Caco-2 (cell line): ENCODE results near the gene CCNB1. TPM values are rescaled to one million over a fixed set of nuclear protein-coding genes. Genes with fewer than 3 reads are reported as not detected.

Experiments used
- BruUV-seq: library from RNA; stranded (reverse); fragments of 400-500 nt; replicated peaks from 2 replicates; lab custom pipeline; 2021; lab: Mats Ljungman, UMichigan
- CTCF ChIA-PET: fragments of 300-600 bp; sonication (Branson Sonifier 250); formaldehyde crosslinking; loops from one replicate; lab custom pipeline; 2022; ENCODE audit warnings: antibody characterized with exemption; lab: Charles Lee
- POLR2A ChIA-PET: fragments of 300-600 bp; sonication (Branson Sonifier 250); formaldehyde crosslinking; loops from one replicate; lab custom pipeline; 2022; ENCODE audit warnings: antibody characterized with exemption; lab: Charles Lee
- DNase-seq, 2 experiments: peaks; one replicate each; pipeline versions ENCODE4 v3.0.0 to v3.0.0-alpha.2; 2020 to 2022
- H3K27me3 ChIP-seq: replicated peaks from 2 replicates; pipeline ENCODE4 v1.6.0; 2011; ENCODE audit warnings: low read length; ENCODE audit not compliant: control insufficient read depth, insufficient read depth
- H3K36me3 ChIP-seq: 2 replicates; pipeline ENCODE4 v1.5.1; 2011; ENCODE audit warnings: low read length; ENCODE audit not compliant: control insufficient read depth, insufficient read depth
- H3K4me1 ChIP-seq: fragments of 250-450 bp; sonication (Bioruptor Pico); 2 replicates; pipeline ENCODE4 v1.5.1; 2020; ENCODE audit warnings: mild to moderate bottlenecking
- H3K4me3 ChIP-seq: 2 replicates; pipeline ENCODE4 v1.5.1; 2011; ENCODE audit warnings: low read depth, mild to moderate bottlenecking, control low read depth, low read length
- H3K9me3 ChIP-seq: fragments of 250-450 bp; sonication (Bioruptor Pico); 2 replicates; pipeline ENCODE4 v1.5.1; 2020; ENCODE audit warnings: mild to moderate bottlenecking, moderate library complexity
- H3K27ac Mint-ChIP-seq: one replicate; pipeline ENCODE4 v1.8.0; 2022; ENCODE audit warnings: mixed read lengths; ENCODE audit not compliant: unreplicated experiment
- H3K27me3 Mint-ChIP-seq: one replicate; pipeline ENCODE4 v1.8.0; 2022; ENCODE audit warnings: mixed read lengths; ENCODE audit not compliant: insufficient read depth, unreplicated experiment
- H3K36me3 Mint-ChIP-seq: one replicate; pipeline ENCODE4 v1.8.0; 2022; ENCODE audit warnings: mild to moderate bottlenecking, mixed read lengths; ENCODE audit not compliant: insufficient read depth, unreplicated experiment
- H3K4me1 Mint-ChIP-seq: one replicate; pipeline ENCODE4 v1.8.0; 2022; ENCODE audit warnings: low read depth, mixed read lengths; ENCODE audit not compliant: unreplicated experiment
- H3K4me3 Mint-ChIP-seq: one replicate; pipeline ENCODE4 v1.8.0; 2022; ENCODE audit warnings: mild to moderate bottlenecking, moderate library complexity, mixed read lengths; ENCODE audit not compliant: unreplicated experiment
- H3K9me3 Mint-ChIP-seq: one replicate; pipeline ENCODE4 v1.8.0; 2022; ENCODE audit warnings: mixed read lengths; ENCODE audit not compliant: unreplicated experiment
- intact Hi-C: fragments of 100-400 bp; cut with micrococcal nuclease; formaldehyde crosslinking; loops from one replicate; pipeline ENCODE4 v1.10.0; 2022; ENCODE audit not compliant: unreplicated experiment
- total RNA-seq: library from RNA; stranded (reverse); gene quantifications from 2 replicates; pipeline ENCODE4 v1.2.3, GENCODE V29; 2022
- TF ChIP-seq, protein P1 (sequence below), 2 experiments: fragments of 200-600 bp in 1 of 2; IDR thresholded peaks; 1 replicate in 1 of 2; 2 replicates in 1 of 2; pipeline versions ENCODE4 v1.5.1 to v1.8.0; 2011 to 2022; ENCODE audit warnings: antibody characterized with exemption in 1 of 2, control low read depth in 1 of 2, inconsistent platforms in 1 of 2, low read depth in 1 of 2, low read length in 1 of 2, mild to moderate bottlenecking in 1 of 2, moderate library complexity in 1 of 2; ENCODE audit not compliant: insufficient read depth in 1 of 2, severe bottlenecking in 1 of 2, unreplicated experiment in 1 of 2

The CCNB1 gene
- total RNA-seq, 1 experiment from 2014 or later, result 338 TPM

DNA sequence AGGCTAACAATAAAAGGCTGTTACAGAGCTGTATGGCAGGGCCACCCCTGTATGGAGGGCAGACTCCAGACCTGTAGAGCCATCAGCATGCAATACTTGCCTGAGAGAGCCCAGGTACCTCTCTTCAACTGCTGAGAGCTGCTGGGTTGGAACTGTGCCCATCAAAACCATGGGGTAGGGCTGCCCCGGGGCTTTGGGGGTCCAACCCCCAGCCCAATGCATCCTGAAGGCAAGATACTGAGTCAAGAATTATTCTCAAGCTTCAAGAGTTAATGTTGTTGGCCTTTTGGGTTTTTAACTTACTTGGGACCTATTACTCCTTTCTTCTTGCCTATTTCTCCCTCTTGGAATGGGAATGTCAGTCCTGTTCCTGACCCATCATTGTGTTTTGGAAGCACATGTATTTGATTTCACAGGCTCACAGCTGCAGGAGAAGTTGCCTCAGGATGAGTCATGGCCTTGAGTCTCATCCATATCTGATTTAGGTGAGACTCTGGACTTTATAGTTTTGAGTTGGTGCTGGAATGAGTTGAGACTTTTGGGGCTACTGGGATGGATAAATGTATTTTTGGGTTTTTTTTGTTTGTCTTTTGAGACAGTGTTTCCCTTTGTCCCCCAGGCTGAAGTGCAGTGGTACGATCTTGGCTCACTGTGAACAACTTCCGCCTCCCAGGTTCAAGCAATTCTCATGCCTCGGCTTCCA, 46.7 kb downstream of the CCNB1 start:
- BruUV-seq, result no TSS peak
- no peaks in the 10 kb centered on the region for H3K4me1 Mint-ChIP-seq
- no peaks in the 10 kb centered on the region for H3K27me3 Mint-ChIP-seq
- peaks cover 4% of the 10 kb centered on the region for H3K4me1 ChIP-seq
- no peaks in the 10 kb centered on the region for H3K9me3 Mint-ChIP-seq
- H3K27ac Mint-ChIP-seq, result no peak overlapping the region
- H3K27me3 ChIP-seq, result no peaks in the 10 kb centered on the region
- H3K4me3 ChIP-seq, result no peak overlapping the region
- TF ChIP-seq, protein P1, sequence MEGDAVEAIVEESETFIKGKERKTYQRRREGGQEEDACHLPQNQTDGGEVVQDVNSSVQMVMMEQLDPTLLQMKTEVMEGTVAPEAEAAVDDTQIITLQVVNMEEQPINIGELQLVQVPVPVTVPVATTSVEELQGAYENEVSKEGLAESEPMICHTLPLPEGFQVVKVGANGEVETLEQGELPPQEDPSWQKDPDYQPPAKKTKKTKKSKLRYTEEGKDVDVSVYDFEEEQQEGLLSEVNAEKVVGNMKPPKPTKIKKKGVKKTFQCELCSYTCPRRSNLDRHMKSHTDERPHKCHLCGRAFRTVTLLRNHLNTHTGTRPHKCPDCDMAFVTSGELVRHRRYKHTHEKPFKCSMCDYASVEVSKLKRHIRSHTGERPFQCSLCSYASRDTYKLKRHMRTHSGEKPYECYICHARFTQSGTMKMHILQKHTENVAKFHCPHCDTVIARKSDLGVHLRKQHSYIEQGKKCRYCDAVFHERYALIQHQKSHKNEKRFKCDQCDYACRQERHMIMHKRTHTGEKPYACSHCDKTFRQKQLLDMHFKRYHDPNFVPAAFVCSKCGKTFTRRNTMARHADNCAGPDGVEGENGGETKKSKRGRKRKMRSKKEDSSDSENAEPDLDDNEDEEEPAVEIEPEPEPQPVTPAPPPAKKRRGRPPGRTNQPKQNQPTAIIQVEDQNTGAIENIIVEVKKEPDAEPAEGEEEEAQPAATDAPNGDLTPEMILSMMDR (IDR thresholded peaks at IDR 0.05; ENCODE audit: insufficient read depth in 1 of 2, low read depth in 1 of 2, low read length in 1 of 2, severe bottlenecking in 1 of 2, unreplicated experiment in 1 of 2), result no peak
- no peak overlapping the region for H3K4me3 Mint-ChIP-seq
- H3K36me3 Mint-ChIP-seq, result peaks cover 18% of the 10 kb centered on the region
- no peak for DNase-seq
- no peaks in the 10 kb centered on the region for H3K36me3 ChIP-seq
- CTCF ChIA-PET, result no interaction called here
- intact Hi-C loops, result no loop called here
- no peaks in the 10 kb centered on the region for H3K9me3 ChIP-seq
- POLR2A ChIA-PET, result interaction anchor here (0.5 kb wide), 1 partner anchor 9 kb away, joined by 7 read pairs; no protein-coding TSS in a partner anchor

- DNase-seq, result no peak
- peaks cover 4% of the 10 kb centered on the region for H3K4me1 Mint-ChIP-seq
- Histone ChIP-seq H3K4me1 (peaks cover 9% of the 10 kb centered on the region), H3K4me3 (peak overlapping the region; percentile 82), H3K36me3 (peaks cover 1% of the 10 kb centered on the region; the same call in 1 of the 2 replicates), H3K9me3 (no peaks in the 10 kb centered on the region), H3K27me3 (no peaks in the 10 kb centered on the region)
- TF ChIP-seq, protein P1 (IDR thresholded peaks at IDR 0.05; ENCODE audit: insufficient read depth in 1 of 2, low read depth in 1 of 2, low read length in 1 of 2, severe bottlenecking in 1 of 2, unreplicated experiment in 1 of 2), result no peak
- H3K9me3 Mint-ChIP-seq, result no peaks in the 10 kb centered on the region
- BruUV-seq, result TSS peak; percentile 88
- H3K36me3 Mint-ChIP-seq, result peaks cover 22% of the 10 kb centered on the region
- H3K4me3 Mint-ChIP-seq, result peak overlapping the region; percentile 97
- CTCF ChIA-PET, result no interaction called here
- no peaks in the 10 kb centered on the region for H3K27me3 Mint-ChIP-seq
- H3K27ac Mint-ChIP-seq, result peak overlapping the region; percentile 96
- POLR2A ChIA-PET, result interaction anchor here (1.2 kb wide), 1 partner anchor 18 kb away, joined by 4 read pairs; the partner anchor contains the start of gene CDK7
- intact Hi-C loops, result loop anchor here (5.0 kb wide), 1 partner anchor 115 kb away; the partner anchor contains the start of gene CCDC125
Observed at GRCh38 chr5:69217151-69217511, 50.2 kb downstream of the CCNB1 start.

- peaks cover 16% of the 10 kb centered on the region for H3K4me1 ChIP-seq
Observed at GRCh38 chr5:69217548-69218526, 50.9 kb downstream of the CCNB1 start.

More at GRCh38 chr5:69217548-69218526, 50.9 kb downstream of the CCNB1 start:
- TF ChIP-seq, protein P1 (IDR thresholded peaks at IDR 0.05; ENCODE audit: insufficient read depth in 1 of 2, low read depth in 1 of 2, low read length in 1 of 2, severe bottlenecking in 1 of 2, unreplicated experiment in 1 of 2), result peak; percentile 24 to 41
- Mint-ChIP-seq H3K4me1 (peaks cover 8% of the 10 kb centered on the region), H3K4me3 (peak overlapping the region; percentile 97), H3K27ac (peak overlapping the region; percentile 96), H3K9me3 (no peaks in the 10 kb centered on the region), H3K27me3 (no peaks in the 10 kb centered on the region), H3K36me3 (peaks cover 22% of the 10 kb centered on the region)
- H3K36me3 ChIP-seq, result peaks cover 1% of the 10 kb centered on the region; the same call in 1 of the 2 replicates
- peak overlapping the region; percentile 82 for H3K4me3 ChIP-seq
- CTCF ChIA-PET, result interaction anchor here (0.7 kb wide), 1 partner anchor 59 kb away, joined by 6 read pairs; no protein-coding TSS in a partner anchor
- no peaks in the 10 kb centered on the region for H3K27me3 ChIP-seq
- POLR2A ChIA-PET, result interaction anchor here (1.2 kb wide), 1 partner anchor 17 kb away, joined by 4 read pairs; the partner anchor contains the start of gene CDK7
- intact Hi-C loops, result loop anchor here (1.0 to 5.0 kb wide), 3 partner anchors 16 to 114 kb away; partner anchors contain the start of genes CCDC125, CDK7 and CENPH
- peak; percentile 95 to 97 for DNase-seq
- H3K9me3 ChIP-seq, result no peaks in the 10 kb centered on the region
- TSS peak; percentile 51 for BruUV-seq
